H54 (cell line): Measurements from ENCODE around the gene BCS1L.

ENCODE experiments used
- DNase-seq: peaks from one replicate; pipeline ENCODE4 v3.0.0; 2011; ENCODE audit warnings: low spot score, mixed read lengths; ENCODE audit not compliant: insufficient read length
- FAIRE-seq: peaks from 3 replicates; lab custom pipeline; 2011; peaks lifted over from hg19 to GRCh38; lab: Jason Lieb, UNC
- POLR2A ChIP-seq: IDR thresholded peaks from 2 replicates; pipeline ENCODE4 v1.6.1; 2011; ENCODE audit warnings: low read depth, mild to moderate bottlenecking, low read length

BCS1L gene, protein sequence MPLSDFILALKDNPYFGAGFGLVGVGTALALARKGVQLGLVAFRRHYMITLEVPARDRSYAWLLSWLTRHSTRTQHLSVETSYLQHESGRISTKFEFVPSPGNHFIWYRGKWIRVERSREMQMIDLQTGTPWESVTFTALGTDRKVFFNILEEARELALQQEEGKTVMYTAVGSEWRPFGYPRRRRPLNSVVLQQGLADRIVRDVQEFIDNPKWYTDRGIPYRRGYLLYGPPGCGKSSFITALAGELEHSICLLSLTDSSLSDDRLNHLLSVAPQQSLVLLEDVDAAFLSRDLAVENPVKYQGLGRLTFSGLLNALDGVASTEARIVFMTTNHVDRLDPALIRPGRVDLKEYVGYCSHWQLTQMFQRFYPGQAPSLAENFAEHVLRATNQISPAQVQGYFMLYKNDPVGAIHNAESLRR

DNA sequence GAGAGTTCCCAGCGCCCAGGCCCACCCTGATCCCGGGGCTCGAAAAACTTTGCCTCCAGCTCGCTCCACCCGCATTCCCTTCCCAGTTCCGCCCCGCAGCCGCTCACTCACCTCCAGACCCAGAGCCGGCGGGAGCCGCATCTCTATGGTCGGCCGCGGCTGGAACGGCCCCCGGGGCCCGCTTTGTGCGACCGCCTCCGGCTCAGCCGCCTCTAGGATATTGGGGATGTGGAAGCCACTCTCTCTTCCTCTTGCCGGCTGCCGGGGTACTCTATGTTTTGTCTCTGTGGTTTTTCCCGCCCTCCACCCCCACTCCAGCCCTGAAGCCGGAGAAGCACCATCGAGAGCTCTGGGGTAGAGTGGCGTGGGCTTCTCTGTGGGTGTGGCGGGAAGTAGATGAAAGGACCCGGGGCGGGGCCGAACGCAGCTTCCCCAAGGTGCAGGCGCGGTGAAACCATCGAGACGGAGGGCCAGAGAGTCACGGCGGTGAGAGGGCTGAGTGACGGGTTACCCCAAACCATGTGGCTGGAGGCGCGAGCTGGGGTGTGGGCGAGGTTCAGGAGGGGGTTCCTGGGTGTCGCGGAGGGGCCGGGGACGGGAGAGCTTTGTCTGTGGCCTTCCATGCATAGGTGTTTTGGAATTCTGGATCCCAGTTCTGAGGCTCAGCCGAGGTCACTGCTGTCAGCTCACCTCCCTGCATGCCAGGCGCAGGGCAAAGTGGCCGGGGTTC, at the start of gene BCS1L, which contains the start of gene ZNF142:
TSS of gene BCS1L (plus strand) at position 426 of the 730 bp plus-strand sequence. CDS start 1,305 bp downstream, outside the sequence.
TSS of gene ZNF142 (minus strand) at position 366 of the 730 bp plus-strand sequence. CDS start 3,194 bp downstream, outside the sequence.
- FAIRE-seq (peak; percentile 15), DNase-seq (peak; percentile 92)
- peak; percentile 79 for TF ChIP-seq POLR2A

DNA sequence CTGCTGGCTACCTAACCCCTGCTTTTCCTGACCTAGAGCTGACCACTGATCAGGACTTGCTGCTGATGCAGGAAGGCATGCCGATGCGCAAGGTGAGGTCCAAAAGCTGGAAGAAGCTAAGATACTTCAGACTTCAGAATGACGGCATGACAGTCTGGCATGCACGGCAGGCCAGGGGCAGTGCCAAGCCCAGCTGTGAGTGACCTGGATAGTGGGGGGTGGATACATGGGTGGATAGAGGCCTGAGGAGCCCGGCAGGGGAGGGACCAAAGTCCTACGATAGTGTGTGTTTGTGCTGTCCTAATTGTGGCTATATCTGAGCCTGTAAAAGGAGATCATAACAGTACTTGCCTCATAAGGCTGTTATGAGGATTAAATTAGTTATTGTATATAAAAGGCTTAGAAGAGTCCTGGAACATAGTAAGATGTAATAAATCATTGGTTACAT, 43.6 kb upstream of the BCS1L start:
- no peak for FAIRE-seq
- TF ChIP-seq POLR2A, result no peak
- DNase-seq, result no peak

DNA sequence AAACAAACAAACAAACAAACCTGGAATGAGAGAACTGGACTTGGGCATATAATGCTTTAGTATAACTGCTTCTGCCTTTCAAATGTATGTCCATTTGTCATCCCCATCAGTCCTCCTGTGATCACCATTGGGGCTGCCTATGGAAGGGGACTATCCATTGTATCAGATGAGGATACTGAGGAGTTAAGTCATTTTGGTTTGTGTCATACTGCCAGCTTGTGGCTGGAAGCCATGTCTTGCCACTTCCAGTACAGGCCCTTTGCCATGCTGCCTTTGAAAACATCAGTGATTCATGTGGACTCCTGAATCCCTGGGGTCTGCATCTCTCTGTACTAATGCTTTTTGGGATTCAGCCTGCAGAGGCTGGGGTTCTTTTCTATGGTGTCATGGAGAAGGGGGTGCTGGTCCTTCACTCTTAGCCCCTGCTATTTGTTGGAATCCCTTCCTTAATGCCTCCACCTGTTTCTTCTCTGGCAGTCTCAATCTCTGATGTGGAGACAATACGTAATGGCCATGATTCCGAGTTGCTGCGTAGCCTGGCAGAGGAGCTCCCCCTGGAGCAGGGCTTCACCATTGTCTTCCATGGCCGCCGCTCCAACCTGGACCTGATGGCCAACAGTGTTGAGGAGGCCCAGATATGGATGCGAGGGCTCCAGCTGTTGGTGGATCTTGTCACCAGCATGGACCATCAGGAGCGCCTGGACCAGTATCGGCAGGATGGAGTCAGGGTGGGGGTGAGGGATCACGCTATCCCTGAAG, 41.2 kb upstream of the BCS1L start:
- no peak for FAIRE-seq
- no peak for TF ChIP-seq POLR2A
- DNase-seq, result no peak

DNA sequence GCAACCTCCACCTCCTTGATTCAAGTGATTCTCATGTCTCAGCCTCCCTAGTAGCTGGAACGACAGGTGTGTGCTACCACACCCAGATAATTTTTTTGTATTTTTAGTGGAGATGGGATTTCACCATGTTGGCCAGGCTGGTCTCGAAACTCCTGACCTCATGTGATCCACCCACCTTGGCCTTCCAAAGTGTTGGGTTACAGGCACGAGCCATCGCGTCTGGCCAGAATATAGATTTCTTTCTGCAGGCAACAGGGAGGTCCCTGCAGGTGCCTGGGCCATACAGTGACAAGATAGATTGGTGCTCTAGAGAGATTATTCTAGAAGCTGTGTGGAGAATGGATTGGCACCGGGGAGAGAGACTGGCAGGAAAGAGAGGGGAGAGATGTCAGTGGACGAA, 38.5 kb upstream of the BCS1L start:
- FAIRE-seq (no peak), DNase-seq (no peak)
- TF ChIP-seq POLR2A, result no peak

DNA sequence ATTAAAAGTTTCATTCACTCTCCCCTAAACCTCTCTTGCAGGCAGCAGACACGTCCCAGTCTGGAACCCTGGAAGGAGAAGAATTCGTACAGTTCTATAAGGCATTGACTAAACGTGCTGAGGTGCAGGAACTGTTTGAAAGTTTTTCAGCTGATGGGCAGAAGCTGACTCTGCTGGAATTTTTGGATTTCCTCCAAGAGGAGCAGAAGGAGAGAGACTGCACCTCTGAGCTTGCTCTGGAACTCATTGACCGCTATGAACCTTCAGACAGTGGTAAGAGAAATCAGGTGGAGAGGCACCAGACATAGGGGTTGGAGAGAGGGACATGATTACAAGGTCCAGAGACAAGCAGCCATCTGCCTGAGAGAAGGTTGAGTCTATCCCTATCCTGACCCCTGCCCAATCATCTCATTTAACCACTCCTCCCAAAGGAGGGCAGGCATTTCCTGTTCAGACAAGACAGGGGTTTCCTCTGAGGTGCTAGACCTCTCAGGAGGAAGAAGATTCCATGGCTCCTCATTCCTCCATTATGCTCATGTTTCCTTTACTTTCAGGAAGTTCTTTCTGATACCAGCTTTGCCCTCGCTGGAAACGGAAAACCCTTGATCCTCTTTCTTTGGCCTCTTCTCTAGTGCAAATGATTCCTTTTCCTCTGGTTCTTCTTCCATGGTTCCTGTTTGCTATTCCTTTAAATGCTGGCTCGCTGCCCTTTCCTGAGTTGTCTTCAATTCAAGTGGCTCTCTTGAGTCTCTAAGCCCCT, 36.7 kb upstream of the BCS1L start:
- DNase-seq (no peak), FAIRE-seq (no peak)
- no peak for TF ChIP-seq POLR2A

DNA sequence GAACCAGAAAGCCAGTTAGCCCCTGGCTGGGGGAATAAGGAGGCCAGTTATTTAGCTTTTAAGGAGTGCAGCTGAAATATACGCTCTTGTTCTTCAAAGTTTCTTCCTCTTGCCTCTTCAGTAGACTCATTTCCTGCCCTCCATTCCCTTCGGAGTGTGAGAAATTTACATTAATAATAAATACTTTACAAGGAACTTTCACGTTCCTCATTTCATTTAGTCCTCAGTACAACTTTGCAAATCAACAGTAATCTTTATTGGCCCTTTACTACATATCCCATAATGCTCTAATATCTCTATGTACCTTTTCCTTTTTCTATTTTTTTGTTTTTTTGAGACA, 36.1 kb upstream of the BCS1L start:
- no peak for TF ChIP-seq POLR2A
- FAIRE-seq (no peak), DNase-seq (no peak)

DNA sequence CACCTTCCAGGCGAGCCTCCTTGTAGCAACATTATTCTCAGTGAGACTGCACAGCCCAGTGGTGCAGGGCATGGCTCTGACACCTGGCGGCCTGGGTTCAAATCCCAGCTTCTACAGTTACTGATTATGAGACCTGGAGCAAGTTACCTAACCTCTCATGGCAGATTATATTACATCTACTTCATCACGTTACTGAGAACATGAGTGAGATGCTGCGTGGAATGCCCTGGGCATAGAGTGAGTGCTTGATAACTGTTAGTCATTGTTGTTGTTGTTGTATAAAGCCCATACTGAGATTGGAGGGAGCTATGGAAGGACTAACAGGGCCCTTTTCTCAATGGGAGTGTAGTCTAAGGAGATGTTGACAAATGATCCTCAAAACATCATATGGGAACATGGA, 33.1 kb upstream of the BCS1L start:
- no peak for TF ChIP-seq POLR2A
- DNase-seq, result no peak
- no peak for FAIRE-seq

DNA sequence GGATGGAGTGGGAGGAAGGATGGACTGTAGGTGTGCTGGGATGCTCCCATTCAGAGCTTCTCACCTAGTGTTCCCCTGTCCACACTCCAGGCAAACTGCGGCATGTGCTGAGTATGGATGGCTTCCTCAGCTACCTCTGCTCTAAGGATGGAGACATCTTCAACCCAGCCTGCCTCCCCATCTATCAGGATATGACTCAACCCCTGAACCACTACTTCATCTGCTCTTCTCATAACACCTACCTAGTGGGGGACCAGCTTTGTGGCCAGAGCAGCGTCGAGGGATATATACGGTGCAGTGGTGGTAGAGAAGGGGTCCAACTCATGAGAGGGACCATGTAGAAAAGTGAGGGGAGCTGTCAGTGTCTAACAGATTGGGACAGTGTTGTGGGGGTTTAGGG, 31.5 kb upstream of the BCS1L start:
- no peak for FAIRE-seq
- TF ChIP-seq POLR2A, result no peak
- DNase-seq, result no peak

DNA sequence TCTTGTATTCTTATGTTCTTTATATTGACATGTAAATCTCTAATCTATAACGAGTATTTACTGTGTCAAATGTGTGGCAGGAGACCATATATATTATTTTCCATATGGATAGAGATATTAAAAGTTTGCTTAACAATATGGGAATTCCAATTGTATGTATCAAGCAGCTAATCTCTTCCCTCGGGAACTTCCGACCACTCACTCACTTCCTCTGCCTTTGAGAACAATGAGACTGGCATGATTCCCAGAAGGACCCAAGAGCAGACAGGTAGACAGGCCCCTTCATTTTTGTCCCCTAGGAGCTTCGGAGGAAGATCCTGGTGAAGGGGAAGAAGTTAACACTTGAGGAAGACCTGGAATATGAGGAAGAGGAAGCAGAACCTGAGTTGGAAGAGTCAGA, 27.6 kb upstream of the BCS1L start:
- DNase-seq (no peak), FAIRE-seq (no peak)
- no peak for TF ChIP-seq POLR2A

DNA sequence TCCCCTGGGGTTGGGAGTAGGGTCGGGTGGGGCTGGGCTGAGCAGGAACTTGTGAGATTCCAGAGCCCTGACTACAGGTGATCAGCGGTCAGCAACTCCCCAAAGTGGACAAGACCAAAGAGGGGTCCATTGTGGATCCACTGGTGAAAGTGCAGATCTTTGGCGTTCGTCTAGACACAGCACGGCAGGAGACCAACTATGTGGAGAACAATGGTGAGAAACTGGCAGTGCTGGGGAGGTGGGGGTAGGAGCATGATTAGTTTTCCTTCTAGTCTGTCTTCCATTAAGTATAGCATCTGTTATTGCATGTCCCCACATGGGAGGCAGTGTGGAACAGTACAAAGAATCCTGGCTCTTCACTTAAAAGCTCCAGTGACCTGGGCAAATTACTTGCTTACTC, 23.8 kb upstream of the BCS1L start:
- DNase-seq (no peak), FAIRE-seq (no peak)
- TF ChIP-seq POLR2A, result no peak

DNA sequence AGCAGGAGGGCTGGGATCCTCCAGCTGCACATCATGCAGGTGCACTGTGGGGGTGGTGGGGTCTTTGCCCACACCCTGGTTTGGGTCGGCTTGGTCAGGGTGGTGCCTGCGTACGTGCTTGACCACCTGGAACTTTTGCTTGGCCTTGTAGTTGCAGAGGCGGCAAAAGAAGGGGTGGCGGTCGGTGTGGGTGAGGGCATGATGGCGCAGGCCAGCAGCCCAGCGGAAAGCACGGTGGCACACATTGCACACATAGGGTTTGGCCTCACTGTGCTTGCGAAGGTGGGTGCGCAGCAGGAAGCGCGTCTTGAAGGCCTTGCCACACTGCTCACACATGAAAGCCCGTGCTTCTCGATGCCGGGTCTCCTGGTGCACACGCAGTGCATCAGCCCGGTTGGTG, 21.1 kb upstream of the BCS1L start:
- FAIRE-seq (no peak), DNase-seq (no peak)
- no peak for TF ChIP-seq POLR2A

DNA sequence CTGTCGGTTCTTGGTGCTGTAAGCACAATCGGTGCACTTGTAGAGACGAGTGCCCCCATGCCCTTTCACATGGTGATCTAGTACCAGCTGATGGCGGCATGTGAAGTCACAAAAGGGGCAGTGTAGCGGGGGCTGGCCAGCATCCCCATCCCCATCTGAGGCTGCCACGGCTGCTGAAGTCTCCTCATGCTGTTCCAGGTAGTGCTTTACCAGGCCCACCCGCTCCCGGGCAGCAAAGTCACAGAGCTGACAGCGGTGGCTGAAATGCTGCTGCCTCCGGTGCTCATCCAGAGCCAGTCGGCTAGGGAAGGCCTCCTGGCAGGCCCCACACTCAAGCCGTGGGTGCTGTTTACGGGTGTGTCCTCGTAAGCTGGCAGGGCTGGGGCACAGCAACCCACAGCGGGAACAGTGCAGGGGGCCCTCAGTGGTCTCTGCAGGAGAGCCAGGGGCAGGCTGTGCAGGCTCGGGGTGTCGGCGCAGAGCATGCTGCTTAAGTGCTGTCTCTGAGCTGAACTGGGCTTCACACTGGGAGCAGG, 17.3 kb upstream of the BCS1L start:
- no peak for TF ChIP-seq POLR2A
- FAIRE-seq, result no peak
- DNase-seq, result no peak

DNA sequence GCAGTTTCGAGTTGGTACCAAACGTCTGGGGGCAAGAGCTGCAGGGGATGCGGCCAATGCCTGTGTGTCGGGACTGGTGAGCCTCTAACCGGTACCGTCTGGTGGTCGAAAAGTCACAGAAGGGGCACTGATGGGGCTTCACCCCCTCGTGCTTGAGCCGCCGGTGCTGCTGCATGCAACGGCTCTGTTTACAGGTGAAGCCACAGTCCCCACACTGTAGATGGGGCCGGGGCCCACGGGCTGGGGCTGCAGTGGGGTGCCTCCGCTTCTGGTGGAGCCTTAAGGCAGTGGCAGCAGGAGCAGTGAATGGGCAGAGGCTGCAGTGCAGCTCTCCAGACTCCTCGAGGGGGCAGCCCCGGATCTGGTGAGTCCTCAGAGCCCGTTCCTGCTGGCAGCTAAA, 16.7 kb upstream of the BCS1L start:
- no peak for TF ChIP-seq POLR2A
- no peak for FAIRE-seq
- no peak for DNase-seq
